ENCODE results near the gene FNIP1.

FNIP1 gene

GRCh38 chr5:131810510-131811249 lies 13.9 kb upstream of the FNIP1 start:
- Histone ChIP-seq H3K4me2 (ENCODE audit: low read depth, low read length, poor library complexity, severe bottlenecking) (no peak overlapping the region), H3K9ac (ENCODE audit: low read depth, low read length, poor library complexity, severe bottlenecking) (no peak overlapping the region), H2AFZ (ENCODE audit: low read length) (no peak overlapping the region), H3K27me3 (ENCODE audit: insufficient read depth, low read length, poor library complexity, severe bottlenecking) (no peaks in the 10 kb centered on the region), H3K36me3 (ENCODE audit: insufficient read depth, low read length) (no peaks in the 10 kb centered on the region), H3K79me2 (ENCODE audit: insufficient read depth, low read length) (no peaks in the 10 kb centered on the region), H3K4me1 (ENCODE audit: insufficient read depth, low read length, poor library complexity, severe bottlenecking) (no peaks in the 10 kb centered on the region), H3K4me3 (ENCODE audit: low read length, poor library complexity, severe bottlenecking) (no peak overlapping the region), H4K20me1 (ENCODE audit: insufficient read depth, low read length, poor library complexity, severe bottlenecking) (no peaks in the 10 kb centered on the region), H3K9me2 (replicated peaks; ENCODE audit: low read depth, low read length) (no peaks in the 10 kb centered on the region), H3K9me3 (ENCODE audit: insufficient read depth, low read depth, low read length) (no peaks in the 10 kb centered on the region), H3F3A (ENCODE audit: low read depth) (no peaks in the 10 kb centered on the region)
- TF ChIP-seq EZH2phosphoT487 (IDR thresholded peaks at IDR 0.05; ENCODE audit: borderline replicate concordance) (no peak), CTCF (conservative IDR thresholded peaks at IDR 0.05; ENCODE audit: low read length) (peak; percentile 65)

- H3K4me2 ChIP-seq (ENCODE audit: low read depth, low read length, poor library complexity, severe bottlenecking), result peak overlapping the region; percentile 94
- no peaks in the 10 kb centered on the region for H3F3A ChIP-seq (ENCODE audit: low read depth)
- H3K9me2 ChIP-seq (replicated peaks; ENCODE audit: low read depth, low read length), result no peaks in the 10 kb centered on the region
- TF ChIP-seq EZH2phosphoT487 (IDR thresholded peaks at IDR 0.05; ENCODE audit: borderline replicate concordance), result no peak
- TF ChIP-seq CTCF (conservative IDR thresholded peaks at IDR 0.05; ENCODE audit: low read length), result no peak
- peak overlapping the region; percentile 94 for H3K9ac ChIP-seq (ENCODE audit: low read depth, low read length, poor library complexity, severe bottlenecking)
- H3K4me3 ChIP-seq (ENCODE audit: low read length, poor library complexity, severe bottlenecking), result peak overlapping the region; percentile 77
- peaks cover 34% of the 10 kb centered on the region for H4K20me1 ChIP-seq (ENCODE audit: insufficient read depth, low read length, poor library complexity, severe bottlenecking)
- no peaks in the 10 kb centered on the region for H3K36me3 ChIP-seq (ENCODE audit: insufficient read depth, low read length)
- no peaks in the 10 kb centered on the region for H3K9me3 ChIP-seq (ENCODE audit: insufficient read depth, low read depth, low read length)
- H3K79me2 ChIP-seq (ENCODE audit: insufficient read depth, low read length), result peaks cover 55% of the 10 kb centered on the region
- H3K27me3 ChIP-seq (ENCODE audit: insufficient read depth, low read length, poor library complexity, severe bottlenecking), result no peaks in the 10 kb centered on the region
- H2AFZ ChIP-seq (ENCODE audit: low read length), result peak overlapping the region; percentile 70; the same call in 1 of the 2 replicates
- peaks cover 22% of the 10 kb centered on the region for H3K4me1 ChIP-seq (ENCODE audit: insufficient read depth, low read length, poor library complexity, severe bottlenecking)
These were observed 681 bp downstream of the FNIP1 start for GRCh38 chr5:131795879-131796792.

GRCh38 chr5:131795228-131795627 lies 1.6 kb downstream of the FNIP1 start:
- Histone ChIP-seq H3K4me1 (ENCODE audit: insufficient read depth, low read length, poor library complexity, severe bottlenecking) (peaks cover 29% of the 10 kb centered on the region), H4K20me1 (ENCODE audit: insufficient read depth, low read length, poor library complexity, severe bottlenecking) (peaks cover 40% of the 10 kb centered on the region), H3K4me3 (ENCODE audit: low read length, poor library complexity, severe bottlenecking) (peak overlapping the region; percentile 77)

More at GRCh38 chr5:131795228-131795627, 1.6 kb downstream of the FNIP1 start:
- H3K9me2 ChIP-seq (replicated peaks; ENCODE audit: low read depth, low read length), result no peaks in the 10 kb centered on the region
- no peaks in the 10 kb centered on the region for H3K9me3 ChIP-seq (ENCODE audit: insufficient read depth, low read depth, low read length)
- no peaks in the 10 kb centered on the region for H3K27me3 ChIP-seq (ENCODE audit: insufficient read depth, low read length, poor library complexity, severe bottlenecking)
- TF ChIP-seq CTCF (conservative IDR thresholded peaks at IDR 0.05; ENCODE audit: low read length), result no peak
- no peak for TF ChIP-seq EZH2phosphoT487 (IDR thresholded peaks at IDR 0.05; ENCODE audit: borderline replicate concordance)
- H3K4me2 ChIP-seq (ENCODE audit: low read depth, low read length, poor library complexity, severe bottlenecking), result peak overlapping the region; percentile 94
- H2AFZ ChIP-seq (ENCODE audit: low read length), result no peak overlapping the region
- peaks cover 65% of the 10 kb centered on the region for H3K79me2 ChIP-seq (ENCODE audit: insufficient read depth, low read length)
- H3K9ac ChIP-seq (ENCODE audit: low read depth, low read length, poor library complexity, severe bottlenecking), result peak overlapping the region; percentile 94
- no peaks in the 10 kb centered on the region for H3K36me3 ChIP-seq (ENCODE audit: insufficient read depth, low read length)
- no peaks in the 10 kb centered on the region for H3F3A ChIP-seq (ENCODE audit: low read depth)

All from Loucy (cell line).